ENCODE measurements around the gene ZDHHC11B. TPM values are rescaled to one million over a fixed set of nuclear protein-coding genes. Genes with fewer than 3 reads are reported as not detected.

ZDHHC11B gene
- total RNA-seq, 2 donors from 2014 or later, result 0.75 to 1.3 TPM

DNA sequence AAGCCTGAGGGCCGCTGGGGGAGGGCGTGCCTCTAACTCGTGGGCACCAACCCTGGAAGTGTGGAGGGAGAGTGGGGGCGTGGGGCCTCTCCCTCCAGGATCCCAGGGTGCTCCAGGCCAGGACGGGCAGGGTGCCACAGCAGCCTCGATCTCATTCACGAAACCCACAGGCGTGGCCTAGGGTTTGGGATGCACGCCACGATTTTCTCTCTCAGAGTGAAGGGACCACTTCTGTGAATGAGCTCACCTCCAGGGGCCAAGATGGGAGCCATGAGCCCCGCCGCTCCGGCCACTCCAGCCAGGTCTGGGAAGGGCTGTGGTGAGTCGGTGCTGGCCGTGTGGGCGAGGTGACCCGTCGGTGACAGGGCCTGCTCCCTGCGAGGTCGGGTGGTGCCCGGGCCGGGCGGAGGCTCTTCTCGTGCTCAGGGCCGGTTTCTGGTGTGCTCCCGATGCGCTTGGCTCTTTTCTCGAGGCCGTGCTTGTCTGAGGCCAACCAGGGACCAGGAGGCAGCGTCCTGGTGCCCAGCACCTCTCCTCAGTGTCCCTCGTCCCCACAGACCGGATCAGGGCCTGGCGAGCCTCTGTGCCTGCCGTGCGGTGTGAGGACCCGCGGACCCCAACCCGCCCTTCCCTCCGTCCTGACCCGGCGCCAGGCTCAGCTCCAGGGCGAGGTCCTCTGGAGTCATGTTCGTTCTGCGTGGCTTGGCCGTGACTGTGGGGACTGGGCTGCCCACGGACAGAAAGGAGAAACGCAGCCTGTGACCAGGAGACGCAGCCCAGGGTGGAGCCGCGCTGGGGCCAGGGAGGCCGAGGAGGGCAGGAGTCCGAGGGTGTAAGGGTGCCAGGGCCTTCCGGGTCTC lies 122.4 kb downstream of the ZDHHC11B start:
- peaks cover 6% of the 10 kb centered on the region for H3K9me3 ChIP-seq (ENCODE audit: control insufficient read depth, low read length)
- TF ChIP-seq, protein P1, sequence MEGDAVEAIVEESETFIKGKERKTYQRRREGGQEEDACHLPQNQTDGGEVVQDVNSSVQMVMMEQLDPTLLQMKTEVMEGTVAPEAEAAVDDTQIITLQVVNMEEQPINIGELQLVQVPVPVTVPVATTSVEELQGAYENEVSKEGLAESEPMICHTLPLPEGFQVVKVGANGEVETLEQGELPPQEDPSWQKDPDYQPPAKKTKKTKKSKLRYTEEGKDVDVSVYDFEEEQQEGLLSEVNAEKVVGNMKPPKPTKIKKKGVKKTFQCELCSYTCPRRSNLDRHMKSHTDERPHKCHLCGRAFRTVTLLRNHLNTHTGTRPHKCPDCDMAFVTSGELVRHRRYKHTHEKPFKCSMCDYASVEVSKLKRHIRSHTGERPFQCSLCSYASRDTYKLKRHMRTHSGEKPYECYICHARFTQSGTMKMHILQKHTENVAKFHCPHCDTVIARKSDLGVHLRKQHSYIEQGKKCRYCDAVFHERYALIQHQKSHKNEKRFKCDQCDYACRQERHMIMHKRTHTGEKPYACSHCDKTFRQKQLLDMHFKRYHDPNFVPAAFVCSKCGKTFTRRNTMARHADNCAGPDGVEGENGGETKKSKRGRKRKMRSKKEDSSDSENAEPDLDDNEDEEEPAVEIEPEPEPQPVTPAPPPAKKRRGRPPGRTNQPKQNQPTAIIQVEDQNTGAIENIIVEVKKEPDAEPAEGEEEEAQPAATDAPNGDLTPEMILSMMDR (conservative IDR thresholded peaks at IDR 0.05), result no peak
- H3K4me1 Mint-ChIP-seq, result no peaks in the 10 kb centered on the region
- H3K4me1 ChIP-seq (ENCODE audit: control insufficient read depth, insufficient read depth, low read length), result no peaks in the 10 kb centered on the region
- DNase-seq, result no peak
- H3K36me3 ChIP-seq (ENCODE audit: control insufficient read depth, insufficient read depth, low read length), result peaks cover 40% of the 10 kb centered on the region
- no peak overlapping the region for H3K9ac ChIP-seq (ENCODE audit: extremely low read depth, low read length, poor library complexity, severe bottlenecking)
- no peak overlapping the region for H3K4me3 ChIP-seq (ENCODE audit: low read length)
- H3K27me3 Mint-ChIP-seq (ENCODE audit: insufficient read depth), result no peaks in the 10 kb centered on the region
- H3K27me3 ChIP-seq (ENCODE audit: control insufficient read depth, insufficient read depth, low read length, poor library complexity, severe bottlenecking), result no peaks in the 10 kb centered on the region
- peaks cover 59% of the 10 kb centered on the region for H3K36me3 Mint-ChIP-seq (ENCODE audit: low read depth)
- no peak overlapping the region for H3K27ac Mint-ChIP-seq
- no peak overlapping the region for H3K4me3 Mint-ChIP-seq
- no peak overlapping the region for H3K27ac ChIP-seq (ENCODE audit: low read depth, low read length)
- 95 to 98% methylated on average over 48 to 53 of the region's 53 CpGs for WGBS, 2 experiments (ENCODE audit: insufficient coverage in 1 of 2, insufficient read length in 1 of 2)
- H3K9me3 Mint-ChIP-seq, result peaks cover 6% of the 10 kb centered on the region

DNA sequence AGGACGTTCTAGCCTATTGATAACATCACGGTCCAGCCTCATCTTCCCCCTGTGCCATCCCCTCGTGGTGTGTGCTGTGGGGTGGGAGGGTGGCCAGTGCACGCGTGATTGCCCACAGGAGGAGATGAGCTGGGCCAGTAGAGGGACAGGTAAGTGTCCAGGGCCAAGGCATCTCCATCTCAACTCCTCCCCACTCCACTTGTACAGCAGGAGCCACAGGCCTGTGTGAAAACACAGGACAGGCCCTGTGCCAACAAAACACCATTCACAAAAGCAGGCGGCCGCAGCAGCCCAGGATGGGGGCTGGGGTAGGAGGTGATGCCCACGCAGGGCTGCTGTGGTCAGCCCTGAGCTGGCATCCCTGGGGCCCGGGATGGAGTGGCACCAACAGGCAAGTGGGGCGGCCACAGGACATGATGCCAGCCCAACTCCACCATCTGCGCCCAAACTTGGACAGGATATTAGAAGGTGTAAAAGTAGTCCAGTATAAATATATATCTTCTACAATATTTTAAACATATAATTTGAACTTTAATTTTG lies 124.0 kb downstream of the ZDHHC11B start:
- H3K36me3 Mint-ChIP-seq (ENCODE audit: low read depth), result peaks cover 66% of the 10 kb centered on the region
- no peaks in the 10 kb centered on the region for H3K27me3 ChIP-seq (ENCODE audit: control insufficient read depth, insufficient read depth, low read length, poor library complexity, severe bottlenecking)
- peaks cover 6% of the 10 kb centered on the region for H3K9me3 ChIP-seq (ENCODE audit: control insufficient read depth, low read length)
- peaks cover 6% of the 10 kb centered on the region for H3K9me3 Mint-ChIP-seq
- H3K4me3 Mint-ChIP-seq, result no peak overlapping the region
- no peak for DNase-seq
- WGBS, 2 experiments (ENCODE audit: insufficient coverage in 1 of 2, insufficient read length in 1 of 2), result 85 to 93% methylated on average over 3 to 9 of the region's 11 CpGs
- TF ChIP-seq, protein P1 (conservative IDR thresholded peaks at IDR 0.05), result no peak
- no peaks in the 10 kb centered on the region for H3K4me1 Mint-ChIP-seq
- no peak overlapping the region for H3K27ac Mint-ChIP-seq
- H3K36me3 ChIP-seq (ENCODE audit: control insufficient read depth, insufficient read depth, low read length), result peaks cover 45% of the 10 kb centered on the region
- no peak overlapping the region for H3K27ac ChIP-seq (ENCODE audit: low read depth, low read length)
- no peak overlapping the region for H3K9ac ChIP-seq (ENCODE audit: extremely low read depth, low read length, poor library complexity, severe bottlenecking)
- no peaks in the 10 kb centered on the region for H3K4me1 ChIP-seq (ENCODE audit: control insufficient read depth, insufficient read depth, low read length)
- no peak overlapping the region for H3K4me3 ChIP-seq (ENCODE audit: low read length)
- no peaks in the 10 kb centered on the region for H3K27me3 Mint-ChIP-seq (ENCODE audit: insufficient read depth)

Other genes with a start within 250 kb of the ZDHHC11B start
- gene CEP72, start 172.4 kb downstream of the ZDHHC11B start, total RNA-seq, result 10 to 100 TPM; 35.6 to 36.5 TPM
- under 1 TPM; 0.22 to 0.70 TPM for gene TPPP, start 91.4 kb downstream of the ZDHHC11B start, total RNA-seq
- gene ZDHHC11, start 66.3 kb upstream of the ZDHHC11B start, total RNA-seq, result 10 to 100 TPM; 10.6 to 28.9 TPM
- gene BRD9, start 108.1 kb upstream of the ZDHHC11B start, total RNA-seq, result 10 to 100 TPM; 58.2 to 67.9 TPM
- 10 to 100 TPM; 21.9 to 32.4 TPM for gene TRIP13, start 108.2 kb upstream of the ZDHHC11B start, total RNA-seq
- 10 to 100 TPM; 11.2 to 13.9 TPM for gene NKD2, start 224.1 kb upstream of the ZDHHC11B start, total RNA-seq